HepG2 (cell line): ENCODE measurements around the gene AKAP8. TPM values are rescaled to one million over a fixed set of nuclear protein-coding genes. Genes with fewer than 3 reads are reported as not detected.

Experiments
- DNMT3B ChIP-seq: conservative IDR thresholded peaks from 2 replicates; pipeline ENCODE4 v1.6.1; 2016; ENCODE audit warnings: missing biosample characterization, control low read depth
- ETV5 ChIP-seq: IDR thresholded peaks from 2 replicates; pipeline ENCODE4 v1.6.1; 2018; ENCODE audit warnings: missing biosample characterization, missing genetic modification reagents, inconsistent platforms, borderline replicate concordance
- KAT2B ChIP-seq: fragments of 150-350 bp; IDR thresholded peaks from 2 replicates; pipeline ENCODE4 v1.6.1; 2014; ENCODE audit warnings: low read depth, low read length, borderline replicate concordance
- KDM6A ChIP-seq: IDR thresholded peaks from 2 replicates; pipeline ENCODE4 v1.6.1; 2016; ENCODE audit warnings: low read depth
- MIER2 ChIP-seq: IDR thresholded peaks from 2 replicates; pipeline ENCODE4 v1.6.1; 2016; ENCODE audit warnings: missing biosample characterization, missing genetic modification reagents
- PHF8 ChIP-seq: sonication (generic); formaldehyde crosslinking; IDR thresholded peaks from 2 replicates; pipeline ENCODE4 v1.5.0; 2020; ENCODE audit warnings: missing genetic modification reagents
- SAP130 ChIP-seq: IDR thresholded peaks from 2 replicates; pipeline ENCODE4 v1.6.1; 2016; ENCODE audit warnings: low read depth
- STAG1 ChIP-seq: sonication (generic); formaldehyde crosslinking; IDR thresholded peaks from 2 replicates; pipeline ENCODE4 v1.4.0; 2020; ENCODE audit warnings: missing genetic modification reagents
- TBP ChIP-seq: sonication (generic); formaldehyde crosslinking; IDR thresholded peaks from 2 replicates; pipeline ENCODE4 v1.5.0; 2020; ENCODE audit warnings: missing genetic modification reagents
- ZFP36L2 ChIP-seq: sonication (generic); formaldehyde crosslinking; IDR thresholded peaks from 2 replicates; pipeline ENCODE4 v1.4.0; 2020; ENCODE audit warnings: missing genetic modification reagents
- ZFP62 ChIP-seq: sonication (generic); formaldehyde crosslinking; IDR thresholded peaks from 2 replicates; pipeline ENCODE4 v1.4.0; 2020; ENCODE audit warnings: missing genetic modification reagents
- ZFY ChIP-seq: sonication (generic); formaldehyde crosslinking; IDR thresholded peaks from 2 replicates; pipeline ENCODE4 v1.4.0; 2020; ENCODE audit warnings: missing genetic modification reagents
- ZNF33B ChIP-seq: sonication (generic); formaldehyde crosslinking; IDR thresholded peaks from 2 replicates; pipeline ENCODE4 v1.5.1; 2020; ENCODE audit warnings: mild to moderate bottlenecking, missing genetic modification reagents
- ZSCAN9 ChIP-seq: IDR thresholded peaks from 2 replicates; pipeline ENCODE4 v1.6.1; 2016; ENCODE audit warnings: borderline replicate concordance
- polyA plus RNA-seq, 8 experiments: library from polyadenylated mRNA; depleted of rRNA in 3 of 8; stranded (reverse) in 7 of 8; unstranded in 1 of 8; fragments of >200 nt; fragmentation: Illumina TruSeq in 4 of 8; extraction: Trizol in 4 of 8; gene quantifications; 2 replicates each; pipeline versions ENCODE4 v1.2.1 to v1.2.3, GENCODE V29; 2011 to 2016; ENCODE audit warnings: low read depth in 4 of 8, missing spikeins in 1 of 8, mixed read lengths in 1 of 8; ENCODE audit not compliant: insufficient read depth in 1 of 8
- total RNA-seq, 5 experiments: library from RNA; depleted of rRNA; stranded (reverse); fragments of >200 nt; fragmentation: Illumina TruSeq; extraction: Trizol; gene quantifications; 2 replicates each; pipeline ENCODE4 v1.2.3, GENCODE V29; 2016; ENCODE audit warnings: low read depth in 1 of 5
- TF ChIP-seq, protein P1 (sequence below): sonication (generic); formaldehyde crosslinking; IDR thresholded peaks from 2 replicates; pipeline ENCODE4 v1.8.0; 2022; ENCODE audit warnings: missing genetic modification reagents, mild to moderate bottlenecking, borderline replicate concordance
- TF ChIP-seq, protein P2 (sequence below): sonication (generic); formaldehyde crosslinking; IDR thresholded peaks from 2 replicates; pipeline ENCODE4 v1.8.1; 2023; ENCODE audit warnings: mild to moderate bottlenecking, moderate library complexity, missing genetic modification reagents
- TF ChIP-seq, protein P3 (sequence below): sonication (generic); formaldehyde crosslinking; IDR thresholded peaks from 2 replicates; pipeline ENCODE4 v1.4.0; 2020; ENCODE audit warnings: mild to moderate bottlenecking, missing genetic modification reagents
- TF ChIP-seq, protein P4 (sequence below): sonication (generic); formaldehyde crosslinking; IDR thresholded peaks from 2 replicates; pipeline ENCODE4 v1.4.0; 2020; ENCODE audit warnings: missing genetic modification reagents
- TF ChIP-seq, protein P5 (sequence below): sonication (generic); formaldehyde crosslinking; IDR thresholded peaks from 2 replicates; pipeline ENCODE4 v1.8.0; 2022; ENCODE audit warnings: mild to moderate bottlenecking, missing genetic modification reagents, borderline replicate concordance
- TF ChIP-seq, protein P6 (sequence below): sonication (generic); formaldehyde crosslinking; IDR thresholded peaks from 2 replicates; pipeline ENCODE4 v1.5.0; 2020; ENCODE audit warnings: mild to moderate bottlenecking, missing genetic modification reagents, borderline replicate concordance

AKAP8 gene
- total and polyA plus RNA-seq, 2 of the 13 experiments (the other 11 are each of a cell fraction or from before 2014, with no cell fraction given) = 15.9 to 22.1 TPM

DNA sequence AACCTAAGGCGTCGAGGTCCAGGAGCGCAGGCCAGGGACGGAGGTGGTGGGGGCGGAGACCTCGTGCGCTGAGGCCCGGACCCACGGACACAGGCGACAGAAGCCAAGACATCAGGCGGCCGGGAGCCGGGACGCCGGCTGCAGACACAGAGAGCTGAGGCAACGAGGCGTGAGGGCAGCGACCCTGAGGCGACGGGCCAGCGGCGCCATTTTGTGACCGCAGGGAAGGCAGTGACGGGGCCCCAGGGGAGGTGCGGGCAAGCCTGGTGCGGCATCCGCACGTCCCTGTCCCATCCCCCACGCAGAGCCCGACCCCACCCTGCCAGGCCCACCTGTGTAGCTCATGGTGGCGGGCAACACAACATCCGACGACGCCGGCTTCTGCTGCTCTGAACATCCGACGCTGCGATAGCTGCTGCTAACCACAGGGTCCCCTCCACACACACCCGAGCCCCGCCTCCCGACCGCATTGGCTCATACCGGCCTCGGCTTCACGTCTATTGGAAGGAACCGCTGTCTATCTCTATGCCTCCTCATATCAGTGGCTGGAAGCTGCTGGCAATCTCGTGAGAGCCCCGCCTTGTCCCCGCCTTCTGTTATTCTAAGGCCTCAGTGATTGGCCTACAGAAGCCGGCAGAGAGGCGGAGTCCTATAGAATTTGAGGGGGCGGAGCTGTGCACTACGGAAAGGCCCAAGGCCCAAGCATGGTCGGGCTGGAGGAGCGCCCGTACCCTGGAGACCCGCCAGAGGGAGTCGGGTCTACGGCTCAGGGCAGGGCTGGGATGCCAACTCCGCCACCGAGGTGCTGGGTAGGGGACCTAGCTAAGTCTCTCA is 39.2 kb upstream of the AKAP8 start, which contains the start of gene AKAP8L (continued):
- no peak for TF ChIP-seq DNMT3B (CRISPR knock-in tag)
- TF ChIP-seq MIER2 (CRISPR knock-in tag) = no peak
- TF ChIP-seq TBP (CRISPR knock-in tag) = no peak
- peak; percentile 62; the same call in 1 of the 2 replicates for TF ChIP-seq ZSCAN9 (CRISPR knock-in tag)
- peak; percentile 84 for TF ChIP-seq SAP130 (CRISPR knock-in tag)
- TF ChIP-seq, protein P1, sequence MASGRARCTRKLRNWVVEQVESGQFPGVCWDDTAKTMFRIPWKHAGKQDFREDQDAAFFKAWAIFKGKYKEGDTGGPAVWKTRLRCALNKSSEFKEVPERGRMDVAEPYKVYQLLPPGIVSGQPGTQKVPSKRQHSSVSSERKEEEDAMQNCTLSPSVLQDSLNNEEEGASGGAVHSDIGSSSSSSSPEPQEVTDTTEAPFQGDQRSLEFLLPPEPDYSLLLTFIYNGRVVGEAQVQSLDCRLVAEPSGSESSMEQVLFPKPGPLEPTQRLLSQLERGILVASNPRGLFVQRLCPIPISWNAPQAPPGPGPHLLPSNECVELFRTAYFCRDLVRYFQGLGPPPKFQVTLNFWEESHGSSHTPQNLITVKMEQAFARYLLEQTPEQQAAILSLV (CRISPR knock-in tag) = peak; percentile 67; the same call in 1 of the 2 replicates
- TF ChIP-seq ZFP36L2 (CRISPR knock-in tag) = no peak
- TF ChIP-seq ZFY = peak; percentile 82
- TF ChIP-seq, protein P2, sequence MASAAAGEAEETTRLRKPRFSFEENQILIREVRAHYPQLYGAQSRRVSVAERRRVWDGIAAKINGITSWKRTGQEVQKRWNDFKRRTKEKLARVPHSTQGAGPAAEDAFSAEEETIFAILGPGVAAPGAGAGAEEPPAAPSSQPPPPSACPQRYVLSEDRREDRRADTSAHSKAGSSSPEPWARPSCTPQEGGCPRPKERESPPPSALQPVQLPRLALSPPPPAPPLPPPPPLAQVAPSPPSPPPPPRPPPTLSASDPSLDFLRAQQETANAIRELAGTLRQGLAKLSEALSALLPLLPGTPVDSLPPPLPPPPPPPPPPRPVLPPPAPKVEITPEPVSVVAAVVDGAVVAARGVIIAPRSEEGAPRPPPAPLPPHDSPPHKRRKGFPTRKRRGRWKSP (CRISPR knock-in tag) = peak; percentile 33
- TF ChIP-seq STAG1 (CRISPR knock-in tag) = peak; percentile 76
- TF ChIP-seq ZFP62 = no peak
- TF ChIP-seq PHF8 (CRISPR knock-in tag) = peak; percentile 90
- TF ChIP-seq, protein P3, sequence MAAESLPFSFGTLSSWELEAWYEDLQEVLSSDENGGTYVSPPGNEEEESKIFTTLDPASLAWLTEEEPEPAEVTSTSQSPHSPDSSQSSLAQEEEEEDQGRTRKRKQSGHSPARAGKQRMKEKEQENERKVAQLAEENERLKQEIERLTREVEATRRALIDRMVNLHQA = no peak
- TF ChIP-seq ETV5 (CRISPR knock-in tag) = peak; percentile 25; the same call in 1 of the 2 replicates
- TF ChIP-seq KAT2B = no peak
- TF ChIP-seq KDM6A (CRISPR knock-in tag) = no peak
- TF ChIP-seq, protein P4, sequence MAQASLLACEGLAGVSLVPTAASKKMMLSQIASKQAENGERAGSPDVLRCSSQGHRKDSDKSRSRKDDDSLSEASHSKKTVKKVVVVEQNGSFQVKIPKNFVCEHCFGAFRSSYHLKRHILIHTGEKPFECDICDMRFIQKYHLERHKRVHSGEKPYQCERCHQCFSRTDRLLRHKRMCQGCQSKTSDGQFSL = 0 out of 2 replicates have a peak, but pooled peaks have one; percentile 51
- TF ChIP-seq, protein P5, sequence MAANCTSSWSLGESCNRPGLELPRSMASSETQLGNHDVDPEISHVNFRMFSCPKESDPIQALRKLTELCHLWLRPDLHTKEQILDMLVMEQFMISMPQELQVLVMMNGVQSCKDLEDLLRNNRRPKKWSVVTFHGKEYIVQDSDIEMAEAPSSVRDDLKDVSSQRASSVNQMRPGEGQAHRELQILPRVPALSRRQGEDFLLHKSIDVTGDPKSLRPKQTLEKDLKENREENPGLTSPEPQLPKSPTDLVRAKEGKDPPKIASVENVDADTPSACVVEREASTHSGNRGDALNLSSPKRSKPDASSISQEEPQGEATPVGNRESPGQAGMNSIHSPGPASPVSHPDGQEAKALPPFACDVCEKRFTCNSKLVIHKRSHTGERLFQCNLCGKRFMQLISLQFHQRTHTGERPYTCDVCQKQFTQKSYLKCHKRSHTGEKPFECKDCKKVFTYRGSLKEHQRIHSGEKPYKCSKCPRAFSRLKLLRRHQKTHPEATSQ = no peak
- no peak for TF ChIP-seq ZNF33B (CRISPR knock-in tag)
- TF ChIP-seq, protein P6, sequence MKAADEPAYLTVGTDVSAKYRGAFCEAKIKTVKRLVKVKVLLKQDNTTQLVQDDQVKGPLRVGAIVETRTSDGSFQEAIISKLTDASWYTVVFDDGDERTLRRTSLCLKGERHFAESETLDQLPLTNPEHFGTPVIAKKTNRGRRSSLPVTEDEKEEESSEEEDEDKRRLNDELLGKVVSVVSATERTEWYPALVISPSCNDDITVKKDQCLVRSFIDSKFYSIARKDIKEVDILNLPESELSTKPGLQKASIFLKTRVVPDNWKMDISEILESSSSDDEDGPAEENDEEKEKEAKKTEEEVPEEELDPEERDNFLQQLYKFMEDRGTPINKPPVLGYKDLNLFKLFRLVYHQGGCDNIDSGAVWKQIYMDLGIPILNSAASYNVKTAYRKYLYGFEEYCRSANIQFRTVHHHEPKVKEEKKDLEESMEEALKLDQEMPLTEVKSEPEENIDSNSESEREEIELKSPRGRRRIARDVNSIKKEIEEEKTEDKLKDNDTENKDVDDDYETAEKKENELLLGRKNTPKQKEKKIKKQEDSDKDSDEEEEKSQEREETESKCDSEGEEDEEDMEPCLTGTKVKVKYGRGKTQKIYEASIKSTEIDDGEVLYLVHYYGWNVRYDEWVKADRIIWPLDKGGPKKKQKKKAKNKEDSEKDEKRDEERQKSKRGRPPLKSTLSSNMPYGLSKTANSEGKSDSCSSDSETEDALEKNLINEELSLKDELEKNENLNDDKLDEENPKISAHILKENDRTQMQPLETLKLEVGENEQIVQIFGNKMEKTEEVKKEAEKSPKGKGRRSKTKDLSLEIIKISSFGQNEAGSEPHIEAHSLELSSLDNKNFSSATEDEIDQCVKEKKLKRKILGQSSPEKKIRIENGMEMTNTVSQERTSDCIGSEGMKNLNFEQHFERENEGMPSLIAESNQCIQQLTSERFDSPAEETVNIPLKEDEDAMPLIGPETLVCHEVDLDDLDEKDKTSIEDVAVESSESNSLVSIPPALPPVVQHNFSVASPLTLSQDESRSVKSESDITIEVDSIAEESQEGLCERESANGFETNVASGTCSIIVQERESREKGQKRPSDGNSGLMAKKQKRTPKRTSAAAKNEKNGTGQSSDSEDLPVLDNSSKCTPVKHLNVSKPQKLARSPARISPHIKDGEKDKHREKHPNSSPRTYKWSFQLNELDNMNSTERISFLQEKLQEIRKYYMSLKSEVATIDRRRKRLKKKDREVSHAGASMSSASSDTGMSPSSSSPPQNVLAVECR (CRISPR knock-in tag) = peak; percentile 97
